H1 (cell line): ENCODE data around the gene SUPT4H1. TPM values are rescaled to one million over a fixed set of nuclear protein-coding genes. Genes with fewer than 3 reads are reported as not detected.

Experiments used
- CTCF ChIA-PET: fragments of 300-600 bp; sonication (Branson Sonifier 250); formaldehyde crosslinking; loops from one replicate; lab custom pipeline; 2021; ENCODE audit not compliant: partially characterized antibody; lab: Charles Lee
- POLR2A ChIA-PET: fragments of 300-600 bp; sonication (Branson Sonifier 250); formaldehyde crosslinking; loops from one replicate; lab custom pipeline; 2021; ENCODE audit warnings: inconsistent platforms; ENCODE audit not compliant: partially characterized antibody; lab: Charles Lee
- DNase-seq, 2 experiments: peaks; one replicate each; pipeline versions ENCODE4 v3.0.0 to v3.0.0-alpha.2; 2010 to 2022; ENCODE audit warnings: low spot score in 2 of 2, low read depth in 1 of 2, mixed read lengths in 1 of 2
- FAIRE-seq: peaks from 2 replicates; lab custom pipeline; 2011; peaks lifted over from hg19 to GRCh38; lab: Jason Lieb, UNC
- H2AFZ ChIP-seq: 2 replicates; pipeline ENCODE4 v1.8.1; 2012; ENCODE audit warnings: low read length, inconsistent platforms
- H2AK5ac ChIP-seq: 2 replicates; pipeline ENCODE4 v1.6.1; 2013; ENCODE audit warnings: low read depth, low read length
- H2BK120ac ChIP-seq: replicated peaks from 2 replicates; pipeline ENCODE3; 2013; ENCODE audit warnings: low read depth, low read length, inconsistent platforms
- H2BK12ac ChIP-seq: 2 replicates; pipeline ENCODE4 v1.6.1; 2013; ENCODE audit warnings: low read depth, low read length
- H2BK15ac ChIP-seq: 2 replicates; pipeline ENCODE4 v1.6.1; 2013; ENCODE audit warnings: low read length
- H2BK20ac ChIP-seq: 2 replicates; pipeline ENCODE4 v1.6.1; 2013; ENCODE audit warnings: low read length
- H2BK5ac ChIP-seq: 2 replicates; pipeline ENCODE4 v1.6.1; 2013; ENCODE audit warnings: low read depth, low read length
- H3K14ac ChIP-seq: 2 replicates; pipeline ENCODE4 v1.6.1; 2013; ENCODE audit warnings: inconsistent platforms; ENCODE audit not compliant: insufficient read length
- H3K18ac ChIP-seq: 2 replicates; pipeline ENCODE4 v1.6.1; 2013; ENCODE audit warnings: low read length; ENCODE audit errors: extremely low read depth
- H3K23ac ChIP-seq: 2 replicates; pipeline ENCODE4 v1.6.1; 2013; ENCODE audit warnings: inconsistent platforms; ENCODE audit not compliant: insufficient read length
- H3K23me2 ChIP-seq: 2 replicates; pipeline ENCODE4 v1.6.1; 2013; ENCODE audit warnings: low read depth, low read length
- H3K27ac ChIP-seq: 2 replicates; pipeline ENCODE4 v1.6.1; 2011; ENCODE audit warnings: low read depth, low read length, inconsistent platforms
- H3K27me3 ChIP-seq, 4 experiments: replicated peaks in 1 of 4; 1 replicate in 1 of 4; 2 replicates in 3 of 4; pipeline versions ENCODE4 v1.6.1 to v1.8.1; 2011 to 2013; ENCODE audit warnings: low read length in 3 of 4, mild to moderate bottlenecking in 3 of 4, inconsistent platforms in 2 of 4, mixed read lengths in 2 of 4, moderate library complexity in 1 of 4; ENCODE audit not compliant: control insufficient read depth in 3 of 4, insufficient read depth in 3 of 4; ENCODE audit errors: extremely low read depth in 1 of 4
- H3K36me3 ChIP-seq, 4 experiments: 2 replicates each; pipeline versions ENCODE4 v1.6.1 to v1.8.1; 2011 to 2013; ENCODE audit warnings: mild to moderate bottlenecking in 4 of 4, low read length in 3 of 4, moderate library complexity in 2 of 4, control low read depth in 1 of 4, inconsistent platforms in 1 of 4; ENCODE audit not compliant: insufficient read depth in 4 of 4, control insufficient read depth in 2 of 4
- H3K4ac ChIP-seq: replicated peaks from 2 replicates; pipeline ENCODE3; 2013; ENCODE audit warnings: low read length, low read depth, mixed read lengths, inconsistent platforms; ENCODE audit not compliant: insufficient read length
- H3K4me1 ChIP-seq, 4 experiments: replicated peaks in 1 of 4; 1 replicate in 1 of 4; 2 replicates in 3 of 4; pipeline versions ENCODE4 v1.6.1 to v1.8.1; 2011 to 2013; ENCODE audit warnings: low read length in 3 of 4, inconsistent platforms in 2 of 4, mixed read lengths in 1 of 4; ENCODE audit not compliant: insufficient read depth in 4 of 4, control insufficient read depth in 3 of 4
- H3K4me2 ChIP-seq, 2 experiments: 2 replicates each; pipeline versions ENCODE4 v1.6.1 to v1.8.1; 2011 to 2013; ENCODE audit warnings: low read depth in 2 of 2, low read length in 2 of 2, control low read depth in 1 of 2, inconsistent platforms in 1 of 2, mild to moderate bottlenecking in 1 of 2; ENCODE audit not compliant: insufficient read depth in 1 of 2
- H3K4me3 ChIP-seq, 4 experiments: fragments of 200-600, 300-600 bp in 1 of 4; sonication (generic), shearing (Covaris generic), sonication (Bioruptor Twin) in 1 of 4; 2 replicates each; pipeline versions ENCODE4 v1.5.1 to v1.8.1; 2011 to 2016; ENCODE audit warnings: low read length in 4 of 4, low read depth in 3 of 4, control low read depth in 2 of 4, inconsistent platforms in 2 of 4, mild to moderate bottlenecking in 2 of 4, mixed read lengths in 1 of 4, moderate library complexity in 1 of 4; ENCODE audit not compliant: insufficient read depth in 2 of 4; ENCODE audit errors: extremely low read depth in 1 of 4
- H3K56ac ChIP-seq: replicated peaks from 2 replicates; pipeline ENCODE3; 2013; ENCODE audit warnings: low read depth, mild to moderate bottlenecking, mixed read lengths, low read length, inconsistent platforms; ENCODE audit not compliant: insufficient read length
- H3K79me1 ChIP-seq: 2 replicates; pipeline ENCODE4 v1.6.1; 2013; ENCODE audit warnings: low read depth, low read length, control low read depth
- H3K79me2 ChIP-seq, 2 experiments: 2 replicates each; pipeline versions ENCODE4 v1.6.1 to v1.8.1; 2012 to 2013; ENCODE audit warnings: low read length in 2 of 2, mild to moderate bottlenecking in 2 of 2, inconsistent platforms in 1 of 2; ENCODE audit not compliant: insufficient read depth in 2 of 2, control insufficient read depth in 1 of 2
- H3K9ac ChIP-seq, 4 experiments: replicated peaks in 1 of 4; 1 replicate in 1 of 4; 2 replicates in 3 of 4; pipeline versions ENCODE4 v1.6.1 to v1.8.1; 2011 to 2013; ENCODE audit warnings: low read depth in 3 of 4, low read length in 3 of 4, control low read depth in 2 of 4, mild to moderate bottlenecking in 2 of 4, moderate library complexity in 2 of 4, inconsistent platforms in 1 of 4; ENCODE audit errors: extremely low read depth in 1 of 4
- H3K9me3 ChIP-seq, 2 experiments: 2 replicates each; pipeline versions ENCODE4 v1.6.1 to v1.8.1; 2012 to 2013; ENCODE audit warnings: mild to moderate bottlenecking in 2 of 2, moderate library complexity in 2 of 2, control low read depth in 1 of 2, inconsistent platforms in 1 of 2, low read depth in 1 of 2, low read length in 1 of 2, mixed read lengths in 1 of 2; ENCODE audit not compliant: insufficient read depth in 2 of 2
- H4K20me1 ChIP-seq, 2 experiments: replicated peaks in 1 of 2; 2 replicates each; pipeline versions ENCODE3 to v1.8.1; 2011 to 2013; ENCODE audit warnings: inconsistent platforms in 2 of 2, low read length in 2 of 2, mild to moderate bottlenecking in 1 of 2; ENCODE audit not compliant: insufficient read depth in 2 of 2, control insufficient read depth in 1 of 2
- H4K5ac ChIP-seq: 2 replicates; pipeline ENCODE4 v1.6.1; 2013; ENCODE audit warnings: low read length, low read depth, mixed read lengths, inconsistent platforms; ENCODE audit not compliant: insufficient read length
- H4K8ac ChIP-seq: 2 replicates; pipeline ENCODE4 v1.8.0; 2013; ENCODE audit warnings: mild to moderate bottlenecking, moderate library complexity, low read length, inconsistent platforms; ENCODE audit not compliant: insufficient read depth; ENCODE audit errors: extremely low read depth
- H4K91ac ChIP-seq: replicated peaks from 2 replicates; pipeline ENCODE3; 2013; ENCODE audit warnings: low read length, mixed read lengths, inconsistent platforms; ENCODE audit not compliant: insufficient read length
- CHD2 ChIP-seq: IDR thresholded peaks from 2 replicates; pipeline ENCODE4 v1.6.1; 2012; ENCODE audit warnings: low read length, improper control_type of control experiment
- HDAC2 ChIP-seq, 2 experiments: fragments of 300-600 bp in 1 of 2; sonication (generic) in 1 of 2; IDR thresholded peaks; 2 replicates each; pipeline ENCODE4 v1.6.1; 2011 to 2012; ENCODE audit warnings: low read depth in 2 of 2, low read length in 2 of 2, mild to moderate bottlenecking in 2 of 2, moderate library complexity in 2 of 2, borderline replicate concordance in 1 of 2, inconsistent platforms in 1 of 2
- KDM4A ChIP-seq: IDR thresholded peaks from one replicate; pipeline ENCODE4 v1.7.1; 2012; ENCODE audit warnings: low read depth, mild to moderate bottlenecking, moderate library complexity, low read length, inconsistent platforms; ENCODE audit not compliant: severe bottlenecking
- PHF8 ChIP-seq: fragments of 200-600 bp; sonication (generic); conservative IDR thresholded peaks from 2 replicates; pipeline ENCODE4 v1.7.1; 2012; ENCODE audit warnings: low read depth, mild to moderate bottlenecking, inconsistent platforms, low read length, moderate library complexity
- RXRA ChIP-seq: IDR thresholded peaks from 2 replicates; pipeline ENCODE4 v1.6.1; 2011; ENCODE audit warnings: low read depth, mild to moderate bottlenecking, low read length, moderate library complexity; ENCODE audit not compliant: insufficient read depth
- SRF ChIP-seq: IDR thresholded peaks from 2 replicates; pipeline ENCODE4 v1.6.1; 2011; ENCODE audit warnings: mild to moderate bottlenecking, low read depth, low read length, moderate library complexity
- SUZ12 ChIP-seq: fragments of 200-600 bp; sonication (generic); IDR thresholded peaks from 2 replicates; pipeline ENCODE4 v1.6.1; 2012; ENCODE audit warnings: mild to moderate bottlenecking, inconsistent platforms, low read length, moderate library complexity, mixed read lengths
- TBP ChIP-seq: IDR thresholded peaks from 2 replicates; pipeline ENCODE4 v1.6.1; 2011; ENCODE audit warnings: low read depth, low read length, improper control_type of control experiment
- WGBS, 2 experiments: shearing (Covaris generic) in 1 of 2; methylation state at CpG; one replicate each; pipeline versions ENCODE4 v1.1.6 to v1.1.7; 2013 to 2015; ENCODE audit warnings: low lambda C conversion rate in 2 of 2, mixed read lengths in 2 of 2, inconsistent platforms in 1 of 2, low coverage in 1 of 2, missing lambda C conversion rate in 1 of 2; ENCODE audit not compliant: insufficient replicate concordance in 2 of 2, insufficient coverage in 1 of 2, insufficient read length in 1 of 2; ENCODE audit errors: extremely low coverage in 1 of 2, missing lambda C conversion rate in 1 of 2; 5-methylcytosine and 5-hydroxymethylcytosine counted together
- polyA plus RNA-seq, 7 experiments: library from polyadenylated mRNA; depleted of rRNA in 3 of 7; stranded (reverse) in 5 of 7; unstranded in 2 of 7; fragments of >200 nt in 5 of 7; fragments of 200-250 nt in 2 of 7; gene quantifications; 1 replicate in 5 of 7; 2 replicates in 1 of 7; 4 replicates in 1 of 7; pipeline versions ENCODE4 v1.2.1 to v1.2.3, GENCODE V29; 2011 to 2013; ENCODE audit warnings: missing spikeins in 2 of 7, mixed read lengths in 2 of 7
- total RNA-seq: library from RNA; stranded (reverse); fragmentation: NEBNext Ultra II Directional; extraction: Animal tissue kit (Norgen Biotek cat#: 25700); gene quantifications from 2 replicates; pipeline ENCODE4 v1.2.1, GENCODE V29; 2021

The SUPT4H1 gene
- total and polyA plus RNA-seq, 2 of the 8 experiments (the other 6 are each of a cell fraction or from before 2014, with no cell fraction given): 112 to 143 TPM

- H4K91ac ChIP-seq: peak overlapping the region; percentile 78
- FAIRE-seq (no peak), DNase-seq (no peak)
- H2BK15ac ChIP-seq: peak overlapping the region; percentile 95
- H3K9me3 ChIP-seq: no peaks in the 10 kb centered on the region
- 89% methylated on average over 5 of the region's 5 CpGs; no CpG with 5 or more reads in 1 of the 2 experiments for WGBS, 2 experiments
- no peaks in the 10 kb centered on the region for H3K79me1 ChIP-seq
- no peak overlapping the region for H3K27ac ChIP-seq
- H3K36me3 ChIP-seq: no peaks in the 10 kb centered on the region
- no peaks in the 10 kb centered on the region for H4K20me1 ChIP-seq
- H3K4ac ChIP-seq: no peak overlapping the region
- H2BK120ac ChIP-seq: no peak overlapping the region
- H3K23me2 ChIP-seq: no peaks in the 10 kb centered on the region
- H3K4me1 ChIP-seq: peaks cover 4 to 31% (median 22%) of the 10 kb centered on the region in 4 experiments
- no peak overlapping the region for H3K4me2 ChIP-seq
- H3K9ac ChIP-seq: no peak overlapping the region
- no peak for TF ChIP-seq SRF
- no peak for TF ChIP-seq HDAC2 (IDR thresholded peaks at IDR 0.05; ENCODE audit: borderline replicate concordance in 1 of 2, low read depth in 2 of 2, low read length in 2 of 2)
- no peak for TF ChIP-seq RXRA
- no peak for TF ChIP-seq SUZ12
- no peak for TF ChIP-seq CHD2
- no peak for TF ChIP-seq PHF8
- no peak for TF ChIP-seq TBP
- TF ChIP-seq KDM4A: no peak
- peak overlapping the region; percentile 8; the same call in 1 of the 2 replicates for H2BK5ac ChIP-seq
- no peaks in the 10 kb centered on the region for H3K79me2 ChIP-seq
- peak overlapping the region; percentile 53 for H3K18ac ChIP-seq
- ChIA-PET CTCF (interaction anchor here (0.6 to 18.5 kb wide), 14 partner anchors 9 to 110 kb away, joined by 3 to 384 read pairs (median 4); partner anchors contain the start of genes RNF43, SUPT4H1 and TSPOAP1), POLR2A (interaction anchor here (1.1 to 11.3 kb wide), 7 partner anchors 8 to 111 kb away, joined by 3 to 149 read pairs (median 9); partner anchors contain the start of genes SUPT4H1 and TSPOAP1)
- peaks cover 0 to 2% (median 0%) of the 10 kb centered on the region in 4 experiments; a peak in 3 of 7 replicates for H3K27me3 ChIP-seq
- H3K23ac ChIP-seq: no peak overlapping the region
- peak overlapping the region; percentile 53; the same call in 1 of the 2 replicates for H2BK20ac ChIP-seq
- H4K8ac ChIP-seq: no peak overlapping the region
- H2AK5ac ChIP-seq: peak overlapping the region; percentile 59; the same call in 1 of the 2 replicates
- no peak overlapping the region for H3K56ac ChIP-seq
- H3K14ac ChIP-seq: no peak overlapping the region
- no peak overlapping the region for H2AFZ ChIP-seq
- H3K4me3 ChIP-seq: no peak overlapping the region
- H4K5ac ChIP-seq: no peak overlapping the region
- peak overlapping the region; percentile 96 for H2BK12ac ChIP-seq
These were observed 15.4 kb downstream of the SUPT4H1 start for GRCh38 chr17:58336456-58337209.
